HepG2 (cell line): ENCODE data around the gene MRNIP. TPM values are rescaled to one million over a fixed set of nuclear protein-coding genes. Genes with fewer than 3 reads are reported as not detected.

ENCODE experiments used
- ATAC-seq: fragments of 200-7000 bp; cut with Tn5 transposase; 3 replicates; pipeline ENCODE4 v1.9.1; 2020; ENCODE audit warnings: mild to moderate bottlenecking, moderate library complexity
- BruUV-seq: library from RNA; stranded (reverse); fragments of 400-500 nt; replicated peaks from 2 replicates; lab custom pipeline; 2021; lab: Mats Ljungman, UMichigan
- CTCF ChIA-PET: fragments of 300-600 bp; formaldehyde crosslinking; extraction: SDS; loops from one replicate; lab custom pipeline; 2021; ENCODE audit warnings: low total read pairs, inconsistent platforms, low intra/inter-chr PET ratio; lab: Yijun Ruan, JAX
- POLR2A ChIA-PET: fragments of 350-600 bp; sonication (Branson Sonifier 250); formaldehyde crosslinking; loops from one replicate; lab custom pipeline; 2020; ENCODE audit warnings: antibody characterized with exemption, inconsistent platforms; lab: Yijun Ruan, JAX
- DNase-seq: peaks from one replicate; pipeline ENCODE4 v3.0.0-alpha.2; 2015; ENCODE audit warnings: low spot score
- FAIRE-seq: peaks from 3 replicates; lab custom pipeline; 2011; peaks lifted over from hg19 to GRCh38; lab: Jason Lieb, UNC
- H2AFZ ChIP-seq: one replicate; pipeline ENCODE4 v1.6.1; 2011; ENCODE audit warnings: low read length, inconsistent platforms
- H3K27ac ChIP-seq: fragments of 300-600 bp; 3 replicates; pipeline ENCODE4 v1.8.0; 2011; ENCODE audit warnings: mixed run types, mild to moderate bottlenecking, mixed read lengths, low read length, inconsistent platforms; ENCODE audit not compliant: insufficient read depth; ENCODE audit errors: extremely low read length
- H3K27me3 ChIP-seq, 2 experiments: fragments of 200-600 bp in 1 of 2; 2 replicates in 1 of 2; 3 replicates in 1 of 2; pipeline versions ENCODE4 v1.6.0 to v1.8.0; 2011; ENCODE audit warnings: low read length in 2 of 2, mild to moderate bottlenecking in 2 of 2, moderate library complexity in 2 of 2, inconsistent platforms in 1 of 2; ENCODE audit not compliant: insufficient read depth in 2 of 2, control insufficient read depth in 1 of 2
- H3K36me3 ChIP-seq, 2 experiments: fragments of 200-600 bp in 1 of 2; replicated peaks in 1 of 2; 2 replicates in 1 of 2; 3 replicates in 1 of 2; pipeline versions ENCODE4 v1.5.1 to v1.8.0; 2011; ENCODE audit warnings: low read length in 2 of 2, inconsistent platforms in 1 of 2; ENCODE audit not compliant: insufficient read depth in 2 of 2, control insufficient read depth in 1 of 2
- H3K4me1 ChIP-seq: 2 replicates; pipeline ENCODE4 v1.5.1; 2012; ENCODE audit warnings: low read length, inconsistent platforms; ENCODE audit not compliant: insufficient read depth
- H3K4me2 ChIP-seq: 2 replicates; pipeline ENCODE4 v1.6.0; 2011; ENCODE audit warnings: low read depth, low read length, inconsistent platforms
- H3K4me3 ChIP-seq, 3 experiments: fragments of 200-600 bp in 1 of 3; sonication (generic), shearing (Covaris generic) in 1 of 3; replicated peaks in 1 of 3; 2 replicates each; pipeline ENCODE4 v1.5.1; 2011 to 2016; ENCODE audit warnings: low read length in 3 of 3, inconsistent platforms in 2 of 3, low read depth in 2 of 3, mild to moderate bottlenecking in 2 of 3, control low read depth in 1 of 3, mixed read lengths in 1 of 3; ENCODE audit not compliant: insufficient read depth in 1 of 3
- H3K79me2 ChIP-seq: one replicate; pipeline ENCODE4 v1.6.1; 2011; ENCODE audit warnings: low read length, inconsistent platforms; ENCODE audit not compliant: insufficient read depth
- H3K9ac ChIP-seq: 2 replicates; pipeline ENCODE4 v1.6.0; 2011; ENCODE audit warnings: mild to moderate bottlenecking, low read depth, low read length, inconsistent platforms; ENCODE audit not compliant: insufficient read depth
- H3K9me3 ChIP-seq: 2 replicates; pipeline ENCODE4 v1.5.1; 2012; ENCODE audit warnings: mild to moderate bottlenecking, low read length
- H4K20me1 ChIP-seq: 2 replicates; pipeline ENCODE4 v1.6.0; 2011; ENCODE audit warnings: inconsistent platforms, mild to moderate bottlenecking, low read length, moderate library complexity; ENCODE audit not compliant: insufficient read depth
- POLR2G ChIP-seq: fragments of 200-400 bp; formaldehyde crosslinking; IDR thresholded peaks from 2 replicates; pipeline ENCODE4 v1.6.1; 2018; ENCODE audit warnings: mild to moderate bottlenecking, low read depth, low read length, moderate library complexity
- SOX6 ChIP-seq, 2 experiments: fragments of 450-650 bp in 1 of 2; sonication (generic) in 1 of 2; formaldehyde crosslinking in 1 of 2; IDR thresholded peaks; 2 replicates each; pipeline versions ENCODE4 v1.4.0 to v1.6.1; 2017 to 2020; ENCODE audit warnings: antibody characterized with exemption in 1 of 2, mild to moderate bottlenecking in 1 of 2, missing genetic modification reagents in 1 of 2
- SPEN ChIP-seq: sonication (generic); formaldehyde crosslinking; IDR thresholded peaks from 2 replicates; pipeline ENCODE4 v1.5.1; 2020; ENCODE audit warnings: low read depth, mild to moderate bottlenecking, missing genetic modification reagents
- TCF7L2 ChIP-seq: IDR thresholded peaks from 2 replicates; pipeline ENCODE4 v1.6.1; 2011; ENCODE audit warnings: mild to moderate bottlenecking, low read depth, low read length, moderate library complexity
- XBP1 ChIP-seq: sonication (generic); formaldehyde crosslinking; IDR thresholded peaks from 2 replicates; pipeline ENCODE4 v1.5.0; 2020; ENCODE audit warnings: missing genetic modification reagents
- ZBTB21 ChIP-seq: sonication (generic); formaldehyde crosslinking; IDR thresholded peaks from 2 replicates; pipeline ENCODE4 v1.4.0; 2020; ENCODE audit warnings: missing genetic modification reagents
- ZMYM3 ChIP-seq: sonication (generic); formaldehyde crosslinking; IDR thresholded peaks from 2 replicates; pipeline ENCODE4 v1.5.1; 2020; ENCODE audit warnings: mild to moderate bottlenecking, missing genetic modification reagents
- ZNF530 ChIP-seq: sonication (generic); formaldehyde crosslinking; IDR thresholded peaks from 2 replicates; pipeline ENCODE4 v1.5.0; 2020; ENCODE audit warnings: low read depth, mild to moderate bottlenecking, missing genetic modification reagents
- WGBS: methylation state at CpG from one replicate; pipeline ENCODE4 v1.1.6; 2017; ENCODE audit warnings: low lambda C conversion rate; 5-methylcytosine and 5-hydroxymethylcytosine counted together
- in situ Hi-C: cut with HindIII; loops from 2 replicates; pipeline ENCODE4 v1.10.0; 2017; ENCODE audit warnings: low pct_unique_long_range_greater_than_20kb; ENCODE audit not compliant: extremely low pct_ligation_motif_present
- intact Hi-C: fragments of 100-400 bp; cut with micrococcal nuclease; formaldehyde crosslinking; loops from one replicate; pipeline ENCODE4 v1.10.0; 2022; ENCODE audit not compliant: unreplicated experiment
- polyA plus RNA-seq, 8 experiments: library from polyadenylated mRNA; depleted of rRNA in 3 of 8; stranded (reverse) in 7 of 8; unstranded in 1 of 8; fragments of >200 nt; fragmentation: Illumina TruSeq in 4 of 8; extraction: Trizol in 4 of 8; gene quantifications; 2 replicates each; pipeline versions ENCODE4 v1.2.1 to v1.2.3, GENCODE V29; 2011 to 2016; ENCODE audit warnings: low read depth in 4 of 8, missing spikeins in 1 of 8, mixed read lengths in 1 of 8; ENCODE audit not compliant: insufficient read depth in 1 of 8
- total RNA-seq, 5 experiments: library from RNA; depleted of rRNA; stranded (reverse); fragments of >200 nt; fragmentation: Illumina TruSeq; extraction: Trizol; gene quantifications; 2 replicates each; pipeline ENCODE4 v1.2.3, GENCODE V29; 2016; ENCODE audit warnings: low read depth in 1 of 5
- TF ChIP-seq, protein P1 (sequence below): sonication (generic); formaldehyde crosslinking; IDR thresholded peaks from 2 replicates; pipeline ENCODE4 v1.5.1; 2020; ENCODE audit warnings: missing genetic modification reagents, mild to moderate bottlenecking, borderline replicate concordance
- TF ChIP-seq, protein P2 (sequence below): sonication (generic); formaldehyde crosslinking; IDR thresholded peaks from 2 replicates; pipeline ENCODE4 v1.5.1; 2020; ENCODE audit warnings: mild to moderate bottlenecking, missing genetic modification reagents, moderate library complexity
- TF ChIP-seq, protein P3 (sequence below): sonication (generic); formaldehyde crosslinking; IDR thresholded peaks from 2 replicates; pipeline ENCODE4 v1.4.0; 2020; ENCODE audit warnings: mild to moderate bottlenecking, missing genetic modification reagents
- TF ChIP-seq, protein P4 (sequence below): sonication (generic); formaldehyde crosslinking; IDR thresholded peaks from 2 replicates; pipeline ENCODE4 v1.4.0; 2020; ENCODE audit warnings: missing genetic modification reagents

MRNIP gene
- total and polyA plus RNA-seq, 2 of the 13 experiments (the other 11 are each of a cell fraction or from before 2014, with no cell fraction given): 15.5 to 34.1 TPM

DNA sequence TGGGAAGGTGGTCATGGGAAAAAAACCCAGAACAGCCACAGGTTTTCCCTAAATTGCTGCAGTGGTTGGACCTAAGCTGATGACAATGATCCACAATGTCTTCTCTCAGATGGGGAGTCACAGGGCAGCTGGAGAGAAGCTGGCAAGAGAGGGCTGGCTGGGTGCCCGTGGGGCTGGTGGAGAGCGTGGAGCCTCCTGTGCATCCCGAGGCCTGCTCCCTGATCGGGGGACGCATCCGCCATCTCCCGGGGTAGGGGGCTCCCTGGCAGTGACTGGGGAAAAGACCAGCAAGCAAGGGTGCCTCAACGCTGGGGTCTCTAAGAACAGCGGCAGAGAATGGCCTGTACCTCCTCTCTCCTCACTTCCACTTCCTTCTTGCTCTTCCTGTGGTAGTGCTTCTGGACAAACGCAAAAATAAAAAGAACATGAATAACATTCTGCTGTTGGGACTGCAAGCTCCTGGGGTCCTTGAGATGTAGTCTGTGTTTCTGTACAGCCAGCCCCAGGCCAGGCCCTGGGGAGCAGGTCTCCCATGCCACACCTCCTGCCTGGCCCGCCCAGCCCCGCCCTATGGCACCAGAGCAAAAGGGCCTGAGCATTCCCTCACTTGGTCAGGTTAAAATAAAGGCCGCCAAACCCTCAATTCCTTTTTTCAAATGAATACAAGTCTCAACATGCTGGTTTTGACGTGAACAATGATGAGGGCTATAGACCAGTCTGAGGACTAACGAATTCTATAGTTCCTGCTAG is 7.0 kb upstream of the MRNIP start:
- H3K9ac ChIP-seq: no peak overlapping the region
- no peak overlapping the region for H2AFZ ChIP-seq
- BruUV-seq: no TSS peak
- no peak overlapping the region for H3K4me2 ChIP-seq
- H3K27me3 ChIP-seq: no peaks in the 10 kb centered on the region
- no peaks in the 10 kb centered on the region for H3K9me3 ChIP-seq
- H3K36me3 ChIP-seq: peaks cover 20 to 35% of the 10 kb centered on the region in 2 experiments; a peak in 4 of 5 replicates
- intact Hi-C loops: loop anchor here (5.0 kb wide), 1 partner anchor 1277 kb away; no protein-coding TSS in a partner anchor
- H3K4me1 ChIP-seq: no peaks in the 10 kb centered on the region
- 97% methylated on average over 14 of the region's 15 CpGs for WGBS
- CTCF ChIA-PET: no interaction called here
- in situ Hi-C loops: no loop called here
- no peak overlapping the region for H3K4me3 ChIP-seq
- DNase-seq (no peak), FAIRE-seq (no peak), ATAC-seq (no peak)
- no peaks in the 10 kb centered on the region for H3K79me2 ChIP-seq
- POLR2A ChIA-PET: interaction anchor here (1.7 kb wide), 1 partner anchor 13 kb away, joined by 4 read pairs; no protein-coding TSS in a partner anchor
- no peak overlapping the region for H3K27ac ChIP-seq
- TF ChIP-seq SOX6 (IDR thresholded peaks at IDR 0.05) (no peak), SOX6 (CRISPR knock-in tag; IDR thresholded peaks at IDR 0.05) (no peak), POLR2G (peak; percentile 9; the same call in 1 of the 2 replicates)
- no peaks in the 10 kb centered on the region for H4K20me1 ChIP-seq

DNA sequence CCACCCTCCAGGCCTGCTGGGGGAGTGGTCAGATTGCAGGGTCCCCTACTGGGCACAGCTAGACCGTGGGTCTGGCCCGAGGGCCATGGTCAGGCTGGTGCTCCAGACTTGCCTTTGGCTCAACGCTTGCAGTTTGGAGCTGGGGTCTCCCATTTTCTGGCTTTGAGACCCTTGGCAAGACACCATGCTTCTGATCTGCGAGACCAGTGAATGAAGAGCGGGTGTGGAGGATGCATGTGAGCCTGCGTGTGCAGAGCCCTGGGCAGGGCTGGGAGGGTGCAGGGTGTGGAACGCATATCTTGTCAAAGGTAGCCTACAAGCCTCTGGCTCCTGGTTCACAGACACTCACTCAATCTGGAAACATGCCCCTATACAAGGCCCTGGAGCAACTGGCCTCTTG is 6.1 kb upstream of the MRNIP start:
- ChIA-PET CTCF (no interaction called here), POLR2A (no interaction called here)
- Histone ChIP-seq H2AFZ (no peak overlapping the region), H3K9me3 (no peaks in the 10 kb centered on the region), H3K9ac (no peak overlapping the region), H4K20me1 (no peaks in the 10 kb centered on the region), H3K36me3 (peaks cover 18 to 29% of the 10 kb centered on the region in 2 experiments; a peak in 4 of 5 replicates), H3K79me2 (no peaks in the 10 kb centered on the region), H3K27ac (no peak overlapping the region), H3K27me3 (no peaks in the 10 kb centered on the region), H3K4me2 (no peak overlapping the region), H3K4me1 (peaks cover 9% of the 10 kb centered on the region), H3K4me3 (no peak overlapping the region)
- ATAC-seq (no peak), DNase-seq (no peak), FAIRE-seq (no peak)
- WGBS: 100% methylated on average over 4 of the region's 7 CpGs
- no TSS peak for BruUV-seq
- in situ Hi-C loops: no loop called here
- intact Hi-C loops: loop anchor here (5.0 kb wide), 1 partner anchor 1278 kb away; no protein-coding TSS in a partner anchor
- no peak for TF ChIP-seq XBP1 (CRISPR knock-in tag)
- TF ChIP-seq, protein P1, sequence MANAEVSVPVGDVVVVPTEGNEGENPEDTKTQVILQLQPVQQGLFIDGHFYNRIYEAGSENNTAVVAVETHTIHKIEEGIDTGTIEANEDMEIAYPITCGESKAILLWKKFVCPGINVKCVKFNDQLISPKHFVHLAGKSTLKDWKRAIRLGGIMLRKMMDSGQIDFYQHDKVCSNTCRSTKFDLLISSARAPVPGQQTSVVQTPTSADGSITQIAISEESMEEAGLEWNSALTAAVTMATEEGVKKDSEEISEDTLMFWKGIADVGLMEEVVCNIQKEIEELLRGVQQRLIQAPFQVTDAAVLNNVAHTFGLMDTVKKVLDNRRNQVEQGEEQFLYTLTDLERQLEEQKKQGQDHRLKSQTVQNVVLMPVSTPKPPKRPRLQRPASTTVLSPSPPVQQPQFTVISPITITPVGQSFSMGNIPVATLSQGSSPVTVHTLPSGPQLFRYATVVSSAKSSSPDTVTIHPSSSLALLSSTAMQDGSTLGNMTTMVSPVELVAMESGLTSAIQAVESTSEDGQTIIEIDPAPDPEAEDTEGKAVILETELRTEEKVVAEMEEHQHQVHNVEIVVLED (CRISPR knock-in tag): no peak
- TF ChIP-seq TCF7L2: no peak
- no peak for TF ChIP-seq ZMYM3 (CRISPR knock-in tag)
- TF ChIP-seq ZNF530 (CRISPR knock-in tag): no peak
- TF ChIP-seq, protein P2, sequence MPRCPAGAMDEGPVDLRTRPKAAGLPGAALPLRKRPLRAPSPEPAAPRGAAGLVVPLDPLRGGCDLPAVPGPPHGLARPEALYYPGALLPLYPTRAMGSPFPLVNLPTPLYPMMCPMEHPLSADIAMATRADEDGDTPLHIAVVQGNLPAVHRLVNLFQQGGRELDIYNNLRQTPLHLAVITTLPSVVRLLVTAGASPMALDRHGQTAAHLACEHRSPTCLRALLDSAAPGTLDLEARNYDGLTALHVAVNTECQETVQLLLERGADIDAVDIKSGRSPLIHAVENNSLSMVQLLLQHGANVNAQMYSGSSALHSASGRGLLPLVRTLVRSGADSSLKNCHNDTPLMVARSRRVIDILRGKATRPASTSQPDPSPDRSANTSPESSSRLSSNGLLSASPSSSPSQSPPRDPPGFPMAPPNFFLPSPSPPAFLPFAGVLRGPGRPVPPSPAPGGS (CRISPR knock-in tag): no peak
- TF ChIP-seq, protein P3, sequence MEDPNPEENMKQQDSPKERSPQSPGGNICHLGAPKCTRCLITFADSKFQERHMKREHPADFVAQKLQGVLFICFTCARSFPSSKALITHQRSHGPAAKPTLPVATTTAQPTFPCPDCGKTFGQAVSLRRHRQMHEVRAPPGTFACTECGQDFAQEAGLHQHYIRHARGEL (CRISPR knock-in tag): no peak
- TF ChIP-seq, protein P4, sequence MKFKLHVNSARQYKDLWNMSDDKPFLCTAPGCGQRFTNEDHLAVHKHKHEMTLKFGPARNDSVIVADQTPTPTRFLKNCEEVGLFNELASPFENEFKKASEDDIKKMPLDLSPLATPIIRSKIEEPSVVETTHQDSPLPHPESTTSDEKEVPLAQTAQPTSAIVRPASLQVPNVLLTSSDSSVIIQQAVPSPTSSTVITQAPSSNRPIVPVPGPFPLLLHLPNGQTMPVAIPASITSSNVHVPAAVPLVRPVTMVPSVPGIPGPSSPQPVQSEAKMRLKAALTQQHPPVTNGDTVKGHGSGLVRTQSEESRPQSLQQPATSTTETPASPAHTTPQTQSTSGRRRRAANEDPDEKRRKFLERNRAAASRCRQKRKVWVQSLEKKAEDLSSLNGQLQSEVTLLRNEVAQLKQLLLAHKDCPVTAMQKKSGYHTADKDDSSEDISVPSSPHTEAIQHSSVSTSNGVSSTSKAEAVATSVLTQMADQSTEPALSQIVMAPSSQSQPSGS: no peak
- TF ChIP-seq SPEN: no peak
- TF ChIP-seq ZBTB21: no peak
